Measurements from ENCODE around the gene FDX2. TPM values are rescaled to one million over a fixed set of nuclear protein-coding genes. Genes with fewer than 3 reads are reported as not detected.

The FDX2 gene
- total and polyA plus RNA-seq, 2 donors (not counting 1 experiment from before 2014, with no cell fraction given): 13.9 to 21.5 TPM

DNA sequence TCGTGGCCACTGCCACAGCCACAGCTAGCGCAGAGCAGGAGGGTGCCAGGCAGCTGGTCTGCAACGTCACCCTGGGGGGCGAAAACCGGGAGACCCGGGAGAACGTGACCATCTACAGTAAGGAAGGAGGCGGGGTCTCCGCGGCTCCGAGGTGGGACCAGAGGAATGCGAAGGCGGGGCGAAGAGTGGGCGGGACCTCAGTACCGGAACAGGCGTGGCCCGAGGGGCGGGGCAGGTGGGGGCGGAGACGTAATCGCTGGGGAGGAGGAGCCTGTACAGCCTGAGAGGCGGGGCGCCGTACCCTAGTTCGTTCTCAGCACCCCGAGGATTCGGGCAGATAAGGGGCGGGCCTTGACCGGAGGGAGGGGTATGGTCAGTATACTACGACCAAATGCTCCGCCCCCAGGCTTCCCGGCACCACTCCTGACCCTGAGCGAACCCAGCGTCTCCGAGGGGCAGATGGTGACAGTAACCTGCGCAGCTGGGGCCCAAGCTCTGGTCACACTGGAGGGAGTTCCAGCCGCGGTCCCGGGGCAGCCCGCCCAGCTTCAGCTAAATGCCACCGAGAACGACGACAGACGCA, 23.5 kb downstream of the FDX2 start:
- Mint-ChIP-seq H3K27me3 (peaks cover 45% of the 10 kb centered on the region), H3K4me1 (peaks cover 70% of the 10 kb centered on the region), H3K4me3 (peak overlapping the region; percentile 87), H3K9me3 (ENCODE audit: insufficient read depth) (no peaks in the 10 kb centered on the region), H3K27ac (peak overlapping the region; percentile 26)
- peaks cover 0 to 90% (median 61%) of the 10 kb centered on the region in 4 experiments for H3K27me3 ChIP-seq (replicated peaks in 1 of 4; ENCODE audit: control extremely low read depth in 1 of 4, control insufficient read depth in 3 of 4, insufficient read depth in 4 of 4, low read length in 3 of 4)
- WGBS (ENCODE audit: insufficient coverage): 3% methylated on average over 44 of the region's 45 CpGs
- H4K20me1 ChIP-seq (ENCODE audit: control insufficient read depth, insufficient read depth, low read length, poor library complexity, severe bottlenecking): peaks cover 29% of the 10 kb centered on the region
- peak overlapping the region; percentile 64 for H3K9ac ChIP-seq (ENCODE audit: low read length)
- H3K9me3 ChIP-seq (ENCODE audit: control extremely low read depth in 1 of 3, control insufficient read depth in 2 of 3, insufficient read depth in 1 of 3, low read length in 2 of 3): peaks cover 0 to 70% (median 0%) of the 10 kb centered on the region in 3 donors
- TF ChIP-seq, protein P1, sequence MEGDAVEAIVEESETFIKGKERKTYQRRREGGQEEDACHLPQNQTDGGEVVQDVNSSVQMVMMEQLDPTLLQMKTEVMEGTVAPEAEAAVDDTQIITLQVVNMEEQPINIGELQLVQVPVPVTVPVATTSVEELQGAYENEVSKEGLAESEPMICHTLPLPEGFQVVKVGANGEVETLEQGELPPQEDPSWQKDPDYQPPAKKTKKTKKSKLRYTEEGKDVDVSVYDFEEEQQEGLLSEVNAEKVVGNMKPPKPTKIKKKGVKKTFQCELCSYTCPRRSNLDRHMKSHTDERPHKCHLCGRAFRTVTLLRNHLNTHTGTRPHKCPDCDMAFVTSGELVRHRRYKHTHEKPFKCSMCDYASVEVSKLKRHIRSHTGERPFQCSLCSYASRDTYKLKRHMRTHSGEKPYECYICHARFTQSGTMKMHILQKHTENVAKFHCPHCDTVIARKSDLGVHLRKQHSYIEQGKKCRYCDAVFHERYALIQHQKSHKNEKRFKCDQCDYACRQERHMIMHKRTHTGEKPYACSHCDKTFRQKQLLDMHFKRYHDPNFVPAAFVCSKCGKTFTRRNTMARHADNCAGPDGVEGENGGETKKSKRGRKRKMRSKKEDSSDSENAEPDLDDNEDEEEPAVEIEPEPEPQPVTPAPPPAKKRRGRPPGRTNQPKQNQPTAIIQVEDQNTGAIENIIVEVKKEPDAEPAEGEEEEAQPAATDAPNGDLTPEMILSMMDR (IDR thresholded peaks at IDR 0.05): no peak
- peak; percentile 24 for TF ChIP-seq EZH2 (IDR thresholded peaks at IDR 0.05; ENCODE audit: borderline replicate concordance, insufficient read depth, low read depth, low read length, poor library complexity, severe bottlenecking)
- no peaks in the 10 kb centered on the region for H3K79me2 ChIP-seq (ENCODE audit: control insufficient read depth, insufficient read depth, low read length)
- ATAC-seq (ENCODE audit: low read depth) (peak; percentile 28), DNase-seq (no peak)
- peak overlapping the region in 4 of 5 experiments; percentile 13 to 63 (median 40) for H3K4me3 ChIP-seq (ENCODE audit: control extremely low read depth in 1 of 5, extremely low read depth in 1 of 5, insufficient read depth in 1 of 5, low read depth in 2 of 5, low read length in 4 of 5)
- ChIA-PET CTCF (interaction anchor here (1.1 to 8.5 kb wide), 8 partner anchors 12 to 133 kb away, joined by 3 to 116 read pairs (median 5); partner anchors contain the start of genes ICAM1 and TYK2), POLR2A (interaction anchor here (0.5 to 1.1 kb wide), 2 partner anchors 24 to 1289 kb away, joined by 3 read pairs; no protein-coding TSS in a partner anchor)
- intact Hi-C loops (cut with micrococcal nuclease): no loop called here
- no peaks in the 10 kb centered on the region for H3K36me3 ChIP-seq (replicated peaks in 1 of 2; ENCODE audit: control extremely low read depth in 1 of 2, control insufficient read depth in 1 of 2, extremely low read depth in 1 of 2, insufficient read depth in 2 of 2, low read length in 1 of 2)
- peak overlapping the region; percentile 66 for H2AFZ ChIP-seq (ENCODE audit: insufficient read depth, low read depth, low read length, poor library complexity, severe bottlenecking)
- H3K27ac ChIP-seq (ENCODE audit: low read length in 2 of 2): no peak overlapping the region
- H3K4me1 ChIP-seq (ENCODE audit: control insufficient read depth in 2 of 2, insufficient read depth in 2 of 2, low read length in 2 of 2): peaks cover 86 to 89% of the 10 kb centered on the region in 2 donors
- peak overlapping the region; percentile 96 for H3K4me2 ChIP-seq (replicated peaks; ENCODE audit: low read depth, low read length, poor library complexity, severe bottlenecking)

Measured in B cell (primary cell).